ENCODE measurements around the gene SNX9. TPM values are rescaled to one million over a fixed set of nuclear protein-coding genes. Genes with fewer than 3 reads are reported as not detected.

SNX9 gene
- total and polyA plus RNA-seq, 7 donors, result 42.6 to 72.6 (median 63.0) TPM

GRCh38 chr6:157974341-157974894, 151.4 kb downstream of the SNX9 start:
- H3K9me3 ChIP-seq, result no peaks in the 10 kb centered on the region
- TF ChIP-seq POLR2AphosphoS5 (IDR thresholded peaks at IDR 0.05) (no peak), CTCF (IDR thresholded peaks at IDR 0.05) (no peak), EP300 (IDR thresholded peaks at IDR 0.05) (no peak)
- H3K36me3 ChIP-seq, result no peaks in the 10 kb centered on the region
- WGBS, 2 donors, result 72 to 80% methylated on average over 9 of the region's 9 CpGs
- H3K27ac ChIP-seq, result no peak overlapping the region
- H3K4me1 ChIP-seq, result no peaks in the 10 kb centered on the region
- DNase-seq, result no peak
- H3K4me3 ChIP-seq, result no peak overlapping the region
- intact Hi-C loops (cut with DNase I), result no loop called here
- no peaks in the 10 kb centered on the region for H3K27me3 ChIP-seq

GRCh38 chr6:157974967-157975366, 151.9 kb downstream of the SNX9 start:
- Histone ChIP-seq H3K9me3 (no peaks in the 10 kb centered on the region), H3K27ac (no peak overlapping the region), H3K4me3 (no peak overlapping the region), H3K27me3 (no peaks in the 10 kb centered on the region), H3K4me1 (no peaks in the 10 kb centered on the region), H3K36me3 (no peaks in the 10 kb centered on the region)
- intact Hi-C loops (cut with DNase I), result no loop called here
- TF ChIP-seq EP300 (IDR thresholded peaks at IDR 0.05) (no peak), POLR2A (IDR thresholded peaks at IDR 0.05) (no peak), CTCF (IDR thresholded peaks at IDR 0.05) (no peak), POLR2AphosphoS5 (IDR thresholded peaks at IDR 0.05) (no peak)
- DNase-seq, result no peak
- WGBS, 2 donors, result 49 to 73% methylated on average over 3 of the region's 3 CpGs

DNA sequence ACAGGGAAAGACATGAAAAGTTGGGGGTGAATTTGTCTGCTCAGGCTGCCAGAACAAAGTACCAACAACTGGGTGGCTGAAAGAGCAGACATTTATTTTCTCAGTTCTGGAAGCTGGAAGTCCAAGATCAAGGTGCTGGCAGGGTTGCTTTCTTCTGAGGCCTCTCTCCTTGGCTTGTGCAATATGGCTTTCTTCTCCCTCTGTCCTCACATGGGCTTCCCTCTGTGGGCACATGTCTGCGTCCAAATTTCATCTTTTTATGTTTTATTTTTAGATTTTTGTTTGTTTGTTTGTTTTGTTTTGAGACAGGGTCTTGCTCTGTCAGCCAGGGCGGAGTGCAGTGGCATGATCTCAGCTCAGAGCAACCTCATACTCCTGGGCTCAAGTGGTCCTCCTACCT, 152.4 kb downstream of the SNX9 start:
- H3K4me3 ChIP-seq, result no peak overlapping the region
- no peak for DNase-seq
- intact Hi-C loops (cut with DNase I), result no loop called here
- TF ChIP-seq POLR2AphosphoS5 (IDR thresholded peaks at IDR 0.05) (no peak), EP300 (IDR thresholded peaks at IDR 0.05) (no peak), CTCF (IDR thresholded peaks at IDR 0.05) (no peak), POLR2A (IDR thresholded peaks at IDR 0.05) (no peak)
- WGBS, 2 donors, result 91 to 92% methylated on average over 2 of the region's 2 CpGs
- no peaks in the 10 kb centered on the region for H3K4me1 ChIP-seq
- no peak overlapping the region for H3K27ac ChIP-seq
- H3K27me3 ChIP-seq, result no peaks in the 10 kb centered on the region
- H3K9me3 ChIP-seq, result no peaks in the 10 kb centered on the region
- H3K36me3 ChIP-seq, result no peaks in the 10 kb centered on the region

DNA sequence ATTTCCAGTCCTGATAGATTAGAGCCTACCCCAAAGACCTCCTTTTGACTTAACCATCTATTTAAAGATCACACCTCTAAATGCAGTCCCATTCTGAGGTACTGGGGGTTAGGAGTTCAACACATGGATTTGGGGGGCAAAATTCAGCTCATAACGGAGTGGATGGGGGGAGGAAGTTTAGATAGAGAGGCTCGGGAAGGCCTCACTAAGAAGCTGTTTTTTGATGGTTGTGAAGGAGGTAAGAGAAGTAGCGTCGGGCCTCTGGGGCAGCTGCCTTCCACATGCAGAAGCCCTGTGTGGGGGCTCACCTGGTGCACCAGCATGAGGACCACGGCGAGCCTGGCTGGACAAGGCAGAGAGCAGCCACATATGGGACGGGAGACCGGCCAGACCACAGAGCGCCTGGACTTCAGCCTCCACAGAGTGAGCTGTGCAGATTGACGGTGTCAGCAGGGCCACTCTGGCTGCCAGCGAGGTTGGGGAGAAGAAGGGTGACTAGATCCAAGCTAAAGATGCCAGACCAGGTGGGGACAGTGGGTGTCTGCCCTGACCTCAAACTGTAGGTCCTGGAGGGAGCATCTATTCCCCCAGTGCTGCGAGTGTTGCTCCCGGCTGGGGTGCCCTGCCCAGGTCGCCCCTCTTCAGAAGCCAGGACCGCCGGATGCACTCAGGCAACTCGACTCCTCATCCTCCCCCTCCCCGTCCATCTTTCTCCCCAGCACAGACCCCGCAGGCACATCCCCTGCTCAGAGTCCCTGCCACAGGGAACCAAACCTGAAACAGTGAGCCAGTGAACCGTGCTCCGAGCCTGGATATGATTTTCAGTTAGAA, 153.5 kb downstream of the SNX9 start:
- 94 to 95% methylated on average over 21 of the region's 21 CpGs for WGBS, 2 donors
- intact Hi-C loops (cut with DNase I), result no loop called here

More for the DNA sequence above, 153.5 kb downstream of the SNX9 start:
- TF ChIP-seq POLR2AphosphoS5 (IDR thresholded peaks at IDR 0.05) (no peak), POLR2A (IDR thresholded peaks at IDR 0.05) (no peak), CTCF (IDR thresholded peaks at IDR 0.05) (no peak), EP300 (IDR thresholded peaks at IDR 0.05) (no peak)
- H3K27me3 ChIP-seq, result no peaks in the 10 kb centered on the region
- H3K4me1 ChIP-seq, result peaks cover 0 to 6% (median 4%) of the 10 kb centered on the region in 4 donors
- no peaks in the 10 kb centered on the region for H3K9me3 ChIP-seq
- DNase-seq, result peak; percentile 56
- no peak overlapping the region for H3K4me3 ChIP-seq
- no peaks in the 10 kb centered on the region for H3K36me3 ChIP-seq
- H3K27ac ChIP-seq, result no peak overlapping the region
